ENCODE data around the gene ENTHD1.

GRCh38 chr22:39916496-39916895, 22.9 kb upstream of the ENTHD1 start:
- TF ChIP-seq, protein P1, sequence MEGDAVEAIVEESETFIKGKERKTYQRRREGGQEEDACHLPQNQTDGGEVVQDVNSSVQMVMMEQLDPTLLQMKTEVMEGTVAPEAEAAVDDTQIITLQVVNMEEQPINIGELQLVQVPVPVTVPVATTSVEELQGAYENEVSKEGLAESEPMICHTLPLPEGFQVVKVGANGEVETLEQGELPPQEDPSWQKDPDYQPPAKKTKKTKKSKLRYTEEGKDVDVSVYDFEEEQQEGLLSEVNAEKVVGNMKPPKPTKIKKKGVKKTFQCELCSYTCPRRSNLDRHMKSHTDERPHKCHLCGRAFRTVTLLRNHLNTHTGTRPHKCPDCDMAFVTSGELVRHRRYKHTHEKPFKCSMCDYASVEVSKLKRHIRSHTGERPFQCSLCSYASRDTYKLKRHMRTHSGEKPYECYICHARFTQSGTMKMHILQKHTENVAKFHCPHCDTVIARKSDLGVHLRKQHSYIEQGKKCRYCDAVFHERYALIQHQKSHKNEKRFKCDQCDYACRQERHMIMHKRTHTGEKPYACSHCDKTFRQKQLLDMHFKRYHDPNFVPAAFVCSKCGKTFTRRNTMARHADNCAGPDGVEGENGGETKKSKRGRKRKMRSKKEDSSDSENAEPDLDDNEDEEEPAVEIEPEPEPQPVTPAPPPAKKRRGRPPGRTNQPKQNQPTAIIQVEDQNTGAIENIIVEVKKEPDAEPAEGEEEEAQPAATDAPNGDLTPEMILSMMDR (IDR thresholded peaks at IDR 0.05; ENCODE audit: low read depth, low read length, poor library complexity, severe bottlenecking): no peak
- TF ChIP-seq EZH2phosphoT487 (IDR thresholded peaks at IDR 0.05; ENCODE audit: borderline replicate concordance, low read length): no peak

Measured in DOHH2 (cell line).